ENCODE results near the gene SEC16A.
"Not testable (repeated sequence)": the region's sequence is repeated elsewhere in the genome, so short reads cannot be mapped to it uniquely, and the experiment has no call there.

GRCh38 chr9:136407061-136407460, 75.8 kb downstream of the SEC16A start:
- not testable (repeated sequence) for TF ChIP-seq POLR2A (IDR thresholded peaks at IDR 0.05; ENCODE audit: low read depth, low read length); FOS (IDR thresholded peaks at IDR 0.05; ENCODE audit: borderline replicate concordance, insufficient read depth, low read length); POLR2AphosphoS5 (IDR thresholded peaks at IDR 0.05; ENCODE audit: insufficient read depth, low read depth, low read length); GATA2 (IDR thresholded peaks at IDR 0.05; ENCODE audit: insufficient read depth, insufficient read length, low read depth, low read length); MAX (IDR thresholded peaks at IDR 0.05; ENCODE audit: insufficient read depth, insufficient read length); CTCF (IDR thresholded peaks at IDR 0.05; ENCODE audit: extremely low read depth in 1 of 2, insufficient read depth in 1 of 2, low read depth in 1 of 2, low read length in 2 of 2)

All from endothelial cell of umbilical vein (primary cell).